ENCODE data around the gene TXNDC5.

Gene TXNDC5

GRCh38 chr6:7833751-7834070, 76.9 kb downstream of the TXNDC5 start:
- no peak for TF ChIP-seq ZNF274 (IDR thresholded peaks at IDR 0.05; ENCODE audit: low read depth, low read length)

GRCh38 chr6:7832904-7833750, 77.5 kb downstream of the TXNDC5 start:
- no peak overlapping the region for H3K4me3 ChIP-seq (ENCODE audit: low read length)
- no peak for TF ChIP-seq ZNF274 (IDR thresholded peaks at IDR 0.05; ENCODE audit: low read depth, low read length)

More at GRCh38 chr6:7833751-7834070, 76.9 kb downstream of the TXNDC5 start:
- H3K4me3 ChIP-seq (ENCODE audit: low read length), result no peak overlapping the region

All from GM08714 (cell line).